Right ventricle myocardium inferior (tissue), 1 donor: ENCODE data around the gene MTCL1. TPM values are rescaled to one million over a fixed set of nuclear protein-coding genes. Genes with fewer than 3 reads are reported as not detected.

Source experiments
- ATAC-seq: fragments of 200-7000 bp; cut with Tn5 transposase; one replicate; pipeline ENCODE4 v1.9.1; 2020; ENCODE audit warnings: mild to moderate bottlenecking, moderate library complexity
- DNase-seq: peaks from one replicate; pipeline ENCODE4 v3.0.0; 2021; ENCODE audit errors: missing footprints
- intact Hi-C: fragments of 100-400 bp; cut with DNase I; formaldehyde crosslinking; loops from one replicate; pipeline ENCODE4 v1.11.0; 2022
- total RNA-seq: library from RNA; stranded (reverse); fragmentation: NEBNext Ultra II Directional; extraction: Animal tissue kit (Norgen Biotek cat#: 25700); gene quantifications from one replicate; pipeline ENCODE4 v1.2.1, GENCODE V29; 2021
- donor health status: DM: no; HTN: yes; CAD: no; lungs with severe emphysema.

MTCL1 gene
- total RNA-seq, 1 donor from 2014 or later = 7.0 TPM

DNA sequence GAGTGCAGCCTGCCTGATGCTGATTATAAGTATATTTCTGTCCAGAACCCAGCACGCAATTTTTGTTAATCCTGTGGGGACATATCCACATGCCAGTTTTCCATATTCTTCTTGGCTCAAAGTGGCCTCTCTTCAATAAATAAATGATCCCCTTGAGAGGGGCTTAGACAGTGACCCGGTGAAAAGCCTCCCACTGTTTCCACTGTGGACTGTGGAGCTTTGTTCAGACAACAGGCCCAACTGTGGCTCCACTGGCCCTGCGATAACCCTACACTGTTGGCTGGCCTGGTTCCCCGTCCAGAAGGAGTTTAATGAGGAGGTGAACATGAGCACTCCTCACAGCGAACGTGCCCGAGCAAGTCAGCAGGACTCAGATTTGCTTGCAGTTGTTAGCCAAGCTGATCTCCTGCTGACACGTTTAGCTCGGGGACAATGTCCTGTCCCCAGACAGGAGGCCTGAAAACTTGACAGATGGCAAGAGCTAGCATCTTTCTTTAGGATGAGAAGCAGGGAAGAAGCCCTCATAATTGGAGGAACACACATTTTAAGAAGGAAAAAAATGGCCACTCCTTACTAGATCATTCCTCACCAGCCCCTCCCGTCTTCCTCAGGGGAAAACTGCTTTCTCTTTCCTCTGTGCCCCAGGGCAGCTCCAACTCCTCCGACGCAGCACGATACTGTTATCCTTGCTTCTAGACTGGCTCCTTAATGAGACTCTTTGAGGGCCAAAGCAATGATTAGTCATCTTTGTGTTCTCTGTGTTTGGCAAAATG lies 20.0 kb upstream of the MTCL1 start:
- ATAC-seq = no peak
- intact Hi-C loops = no loop called here

DNA sequence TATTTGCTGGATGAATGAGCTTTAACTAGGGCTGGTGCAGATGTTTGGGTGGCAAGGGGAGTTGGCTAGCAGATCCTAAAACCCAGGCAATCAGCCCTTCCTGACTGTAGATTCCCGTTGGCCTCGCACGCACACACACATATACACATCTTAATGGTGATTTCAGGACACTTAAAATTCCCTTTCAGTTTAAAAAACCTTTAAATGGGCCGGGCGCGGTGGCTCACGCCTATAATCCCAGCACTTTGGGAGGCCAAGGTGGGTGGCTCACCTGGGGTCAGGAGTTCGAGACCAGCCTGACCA lies 19.5 kb upstream of the MTCL1 start:
- intact Hi-C loops = no loop called here
- DNase-seq = no peak
- no peak for ATAC-seq

More for the DNA sequence above, 20.0 kb upstream of the MTCL1 start:
- no peak for DNase-seq

DNA sequence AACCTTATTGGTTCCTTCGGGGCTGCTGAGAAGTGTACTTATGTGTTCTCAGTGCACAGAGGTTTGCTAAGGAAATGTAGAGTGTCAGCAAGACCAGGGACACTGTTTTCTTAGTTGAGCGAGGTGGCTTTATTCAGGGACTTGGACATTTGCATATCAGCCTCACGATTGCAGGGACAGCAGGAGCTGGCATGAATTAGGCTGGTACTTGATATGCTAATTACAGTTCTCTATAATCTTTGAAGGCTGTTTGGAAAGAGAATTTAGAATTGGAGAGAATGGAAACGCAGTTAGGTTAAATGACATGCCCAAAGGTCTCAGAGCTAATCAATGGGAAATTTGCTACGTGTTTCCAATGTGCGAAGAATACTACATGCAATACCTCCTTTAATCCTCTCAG lies 18.7 kb upstream of the MTCL1 start:
- ATAC-seq (no peak), DNase-seq (no peak)
- intact Hi-C loops = no loop called here

- intact Hi-C loops = no loop called here
- ATAC-seq (no peak), DNase-seq (no peak)
These were observed 17.0 kb upstream of the MTCL1 start for GRCh38 chr18:8688216-8688800.

- intact Hi-C loops = no loop called here
- ATAC-seq (no peak), DNase-seq (no peak)
These were observed 16.5 kb upstream of the MTCL1 start for GRCh38 chr18:8688816-8689215.

GRCh38 chr18:8689517-8689916 lies 15.8 kb upstream of the MTCL1 start:
- intact Hi-C loops = no loop called here
- DNase-seq = no peak
- no peak for ATAC-seq

- DNase-seq (peak; percentile 50), ATAC-seq (no peak)
- intact Hi-C loops = no loop called here
These were observed 10.5 kb upstream of the MTCL1 start for GRCh38 chr18:8694891-8695290.

DNA sequence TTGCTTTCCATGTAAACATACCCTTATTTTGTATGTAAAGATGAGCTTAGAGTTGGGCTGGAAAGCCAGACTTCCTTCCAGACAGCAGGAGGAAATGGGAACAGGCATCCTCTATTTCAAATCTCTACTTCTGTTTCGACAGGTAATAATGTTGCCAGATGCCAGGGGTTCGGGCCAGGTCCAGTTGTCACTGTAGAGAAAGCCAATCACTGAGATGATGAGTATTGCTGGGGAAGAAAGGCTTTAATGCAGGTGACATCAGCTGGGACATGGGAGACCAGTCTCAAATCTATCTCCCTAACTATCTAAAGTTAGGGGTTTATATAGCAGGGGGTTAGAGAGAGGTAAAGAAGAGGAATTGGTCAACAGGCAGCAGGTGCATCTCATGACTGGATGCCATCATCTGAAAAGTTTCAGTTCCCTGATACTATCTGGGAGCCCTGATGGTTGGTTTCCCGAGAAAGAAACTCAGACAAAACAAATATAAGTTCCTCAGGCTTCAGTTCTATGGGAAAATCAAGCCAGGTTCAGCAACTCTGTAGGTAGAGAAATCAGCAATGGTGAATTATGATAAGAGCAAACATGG lies 9.3 kb upstream of the MTCL1 start:
- DNase-seq (no peak), ATAC-seq (no peak)
- intact Hi-C loops = loop anchor here (1.0 kb wide), 1 partner anchor 292 kb away; no protein-coding TSS in a partner anchor

GRCh38 chr18:8696749-8697211 lies 8.6 kb upstream of the MTCL1 start:
- ATAC-seq (peak; percentile 91), DNase-seq (peak; percentile 87)
- intact Hi-C loops = loop anchor here (1.0 kb wide), 1 partner anchor 292 kb away; no protein-coding TSS in a partner anchor

- DNase-seq (no peak), ATAC-seq (no peak)
- intact Hi-C loops = no loop called here
These were observed 6.2 kb upstream of the MTCL1 start for GRCh38 chr18:8699126-8699525.

DNA sequence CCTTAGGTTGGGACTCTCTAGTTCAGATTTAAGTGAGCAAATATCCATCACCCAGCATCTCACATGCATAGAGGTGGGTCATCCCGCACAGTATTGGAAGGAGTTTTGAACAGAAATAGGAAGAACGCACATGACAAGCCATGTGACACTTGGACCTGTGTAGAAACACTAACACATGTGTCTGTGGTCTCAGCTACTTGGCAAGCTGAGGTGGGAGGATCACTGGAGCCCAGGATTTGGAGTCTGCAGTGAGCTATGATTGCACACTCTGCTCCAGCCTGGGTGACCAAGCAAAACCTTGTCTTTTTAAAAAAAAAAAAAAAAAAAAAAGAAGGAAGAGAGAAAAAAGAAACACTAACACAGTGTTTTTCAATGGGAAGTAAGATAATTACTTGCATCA lies 5.4 kb upstream of the MTCL1 start:
- ATAC-seq (no peak), DNase-seq (peak; percentile 42)
- intact Hi-C loops = loop anchor here (10.0 kb wide), 4 partner anchors 75 to 445 kb away; no protein-coding TSS in a partner anchor

GRCh38 chr18:8701546-8702118 lies 3.7 kb upstream of the MTCL1 start:
- DNase-seq (peak; percentile 46), ATAC-seq (no peak)
- intact Hi-C loops = loop anchor here (10.0 kb wide), 4 partner anchors 77 to 443 kb away; no protein-coding TSS in a partner anchor

GRCh38 chr18:8702668-8703067 lies 2.7 kb upstream of the MTCL1 start:
- no peak for ATAC-seq
- no peak for DNase-seq
- intact Hi-C loops = loop anchor here (10.0 kb wide), 4 partner anchors 78 to 442 kb away; no protein-coding TSS in a partner anchor

- DNase-seq = no peak
- ATAC-seq = no peak
- intact Hi-C loops = loop anchor here (10.0 kb wide), 4 partner anchors 78 to 442 kb away; no protein-coding TSS in a partner anchor
These were observed 2.2 kb upstream of the MTCL1 start for GRCh38 chr18:8703092-8703709.

- DNase-seq = peak; percentile 33
- intact Hi-C loops = loop anchor here (10.0 kb wide), 4 partner anchors 79 to 441 kb away; no protein-coding TSS in a partner anchor
- no peak for ATAC-seq
These were observed 1.5 kb upstream of the MTCL1 start for GRCh38 chr18:8703781-8704301.

GRCh38 chr18:8704361-8705237 lies 757 bp upstream of the MTCL1 start:
- intact Hi-C loops = loop anchor here (10.0 kb wide), 4 partner anchors 80 to 440 kb away; no protein-coding TSS in a partner anchor

GRCh38 chr18:8705961-8706790 lies 820 bp downstream of the MTCL1 start:
- intact Hi-C loops = loop anchor here (10.0 kb wide), 4 partner anchors 81 to 439 kb away; no protein-coding TSS in a partner anchor
- DNase-seq (peak; percentile 58), ATAC-seq (no peak)

More at GRCh38 chr18:8704361-8705237, 757 bp upstream of the MTCL1 start:
- peak; percentile 94 for DNase-seq
- ATAC-seq = peak; percentile 97
